DOHH2 (cell line): ENCODE measurements around the gene GXYLT2.
A peak's percentile ranks its signal among the peaks of the same experiment; 100 is the strongest.

ENCODE experiments used
- H3F3A ChIP-seq: fragments of 200-600 bp; sonication (generic), shearing (Covaris generic); 2 replicates; pipeline ENCODE4 v1.6.0; 2016; ENCODE audit warnings: antibody characterized with exemption, mild to moderate bottlenecking; ENCODE audit not compliant: control insufficient read depth, insufficient read depth
- H3K27ac ChIP-seq: fragments of 200-600 bp; sonication (generic); 2 replicates; pipeline ENCODE4 v1.5.1; 2014; ENCODE audit warnings: low read depth, mild to moderate bottlenecking, low read length, moderate library complexity
- H3K27me3 ChIP-seq: fragments of 200-600 bp; sonication (generic); 2 replicates; pipeline ENCODE4 v1.6.1; 2014; ENCODE audit warnings: mild to moderate bottlenecking, low read length, mixed read lengths; ENCODE audit not compliant: control insufficient read depth
- H3K36me3 ChIP-seq: fragments of 200-600 bp; sonication (generic); 2 replicates; pipeline ENCODE4 v1.6.1; 2014; ENCODE audit warnings: mild to moderate bottlenecking, low read length, moderate library complexity, mixed read lengths; ENCODE audit not compliant: control insufficient read depth
- H3K4me1 ChIP-seq: fragments of 200-600 bp; sonication (generic); 2 replicates; pipeline ENCODE4 v1.6.1; 2014; ENCODE audit warnings: mild to moderate bottlenecking, low read length, mixed read lengths; ENCODE audit not compliant: control insufficient read depth
- H3K4me2 ChIP-seq: fragments of 200-600 bp; sonication (generic); 2 replicates; pipeline ENCODE4 v1.6.0; 2014; ENCODE audit warnings: mild to moderate bottlenecking, low read length, moderate library complexity
- H3K4me3 ChIP-seq: fragments of 200-600 bp; sonication (generic); 2 replicates; pipeline ENCODE4 v1.5.1; 2014; ENCODE audit warnings: mild to moderate bottlenecking, low read length, mixed read lengths
- H3K79me2 ChIP-seq: fragments of 200-600 bp; sonication (generic); 2 replicates; pipeline ENCODE4 v1.6.1; 2014; ENCODE audit warnings: mild to moderate bottlenecking, low read length, mixed read lengths; ENCODE audit not compliant: control insufficient read depth
- H3K9me2 ChIP-seq: fragments of 200-600 bp; sonication (generic); replicated peaks from 2 replicates; pipeline ENCODE4 v1.6.1; 2014; ENCODE audit warnings: mild to moderate bottlenecking, low read length, mixed read lengths; ENCODE audit not compliant: control insufficient read depth
- H3K9me3 ChIP-seq: fragments of 200-600 bp; sonication (generic); 2 replicates; pipeline ENCODE4 v1.6.1; 2014; ENCODE audit warnings: antibody characterized with exemption, low read length, mixed read lengths; ENCODE audit not compliant: control insufficient read depth, insufficient read depth
- H4K20me1 ChIP-seq: fragments of 200-600 bp; sonication (generic); 2 replicates; pipeline ENCODE4 v1.6.0; 2014; ENCODE audit warnings: low read depth, mild to moderate bottlenecking, antibody characterized with exemption, low read length, moderate library complexity; ENCODE audit not compliant: control insufficient read depth, insufficient read depth
- EZH2phosphoT487 ChIP-seq: fragments of 200-600 bp; sonication (generic); IDR thresholded peaks from 2 replicates; pipeline ENCODE4 v1.6.1; 2017; ENCODE audit warnings: borderline replicate concordance, mild to moderate bottlenecking, antibody characterized with exemption, low read length, moderate library complexity, mixed read lengths
- TF ChIP-seq, protein P1 (sequence below): fragments of 200-600 bp; sonication (generic); IDR thresholded peaks from one replicate; pipeline ENCODE4 v1.5.1; 2014; ENCODE audit warnings: antibody characterized with exemption, mild to moderate bottlenecking, low read depth, low read length; ENCODE audit not compliant: poor library complexity, severe bottlenecking

Gene GXYLT2

DNA sequence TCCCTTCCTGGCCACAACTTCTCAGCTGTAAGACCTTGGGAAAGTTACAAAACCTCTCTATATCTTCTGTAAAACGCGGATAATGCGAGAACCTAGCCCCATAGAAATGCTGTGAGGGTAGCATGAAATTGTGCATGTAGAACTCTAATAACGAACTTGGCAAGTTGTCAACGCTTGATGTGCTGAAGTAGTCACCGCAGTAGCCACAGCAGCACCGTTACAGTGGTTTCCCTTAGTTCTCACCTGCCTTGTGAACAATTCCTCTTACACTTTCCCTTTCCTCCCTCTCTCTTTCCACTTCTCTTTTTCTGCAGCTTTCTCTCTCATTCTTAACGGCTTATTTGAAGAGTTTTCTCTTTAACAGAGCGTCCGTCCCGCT is 39.2 kb upstream of the GXYLT2 start:
- Histone ChIP-seq H3K27ac (peak overlapping the region; percentile 47), H3K9me3 (no peaks in the 10 kb centered on the region), H3K9me2 (no peaks in the 10 kb centered on the region), H3K4me3 (peak overlapping the region; percentile 85), H3F3A (0 out of 2 replicates have a peak, but pooled peaks cover 3% of the 10 kb centered on the region), H3K79me2 (peaks cover 45% of the 10 kb centered on the region), H3K27me3 (no peaks in the 10 kb centered on the region), H3K4me1 (peaks cover 41% of the 10 kb centered on the region), H4K20me1 (peaks cover 5% of the 10 kb centered on the region; the same call in 1 of the 2 replicates), H3K36me3 (peaks cover 6% of the 10 kb centered on the region; the same call in 1 of the 2 replicates), H3K4me2 (peak overlapping the region; percentile 83)
- TF ChIP-seq, protein P1, sequence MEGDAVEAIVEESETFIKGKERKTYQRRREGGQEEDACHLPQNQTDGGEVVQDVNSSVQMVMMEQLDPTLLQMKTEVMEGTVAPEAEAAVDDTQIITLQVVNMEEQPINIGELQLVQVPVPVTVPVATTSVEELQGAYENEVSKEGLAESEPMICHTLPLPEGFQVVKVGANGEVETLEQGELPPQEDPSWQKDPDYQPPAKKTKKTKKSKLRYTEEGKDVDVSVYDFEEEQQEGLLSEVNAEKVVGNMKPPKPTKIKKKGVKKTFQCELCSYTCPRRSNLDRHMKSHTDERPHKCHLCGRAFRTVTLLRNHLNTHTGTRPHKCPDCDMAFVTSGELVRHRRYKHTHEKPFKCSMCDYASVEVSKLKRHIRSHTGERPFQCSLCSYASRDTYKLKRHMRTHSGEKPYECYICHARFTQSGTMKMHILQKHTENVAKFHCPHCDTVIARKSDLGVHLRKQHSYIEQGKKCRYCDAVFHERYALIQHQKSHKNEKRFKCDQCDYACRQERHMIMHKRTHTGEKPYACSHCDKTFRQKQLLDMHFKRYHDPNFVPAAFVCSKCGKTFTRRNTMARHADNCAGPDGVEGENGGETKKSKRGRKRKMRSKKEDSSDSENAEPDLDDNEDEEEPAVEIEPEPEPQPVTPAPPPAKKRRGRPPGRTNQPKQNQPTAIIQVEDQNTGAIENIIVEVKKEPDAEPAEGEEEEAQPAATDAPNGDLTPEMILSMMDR: no peak
- no peak for TF ChIP-seq EZH2phosphoT487

DNA sequence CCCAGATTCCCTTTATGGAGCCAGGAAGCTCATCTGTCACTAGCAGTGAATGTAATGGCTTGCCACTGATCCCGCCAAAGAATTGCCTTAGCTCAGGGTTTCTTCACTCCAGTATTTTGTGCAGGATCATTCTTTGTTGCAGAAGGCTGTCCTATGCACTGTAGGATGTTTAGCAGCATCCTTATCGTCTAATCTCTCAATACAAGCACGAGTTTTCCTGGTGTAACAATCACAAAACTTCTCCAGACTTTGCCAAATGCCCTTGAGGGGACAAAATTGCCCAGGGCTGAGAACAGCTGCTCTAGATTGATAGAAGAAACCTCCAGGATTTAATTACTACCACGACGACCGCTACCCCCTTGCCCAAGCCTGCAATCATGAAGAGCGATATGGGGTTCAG is 32.8 kb upstream of the GXYLT2 start:
- no peak overlapping the region for H3K4me3 ChIP-seq
- H3K27ac ChIP-seq: no peak overlapping the region
- H3K4me1 ChIP-seq: no peaks in the 10 kb centered on the region
- 0 out of 2 replicates have a peak, but pooled peaks cover 3% of the 10 kb centered on the region for H3F3A ChIP-seq
- H3K9me3 ChIP-seq: no peaks in the 10 kb centered on the region
- TF ChIP-seq EZH2phosphoT487: no peak
- TF ChIP-seq, protein P1: no peak
- H3K9me2 ChIP-seq: no peaks in the 10 kb centered on the region
- no peaks in the 10 kb centered on the region for H3K36me3 ChIP-seq
- no peaks in the 10 kb centered on the region for H4K20me1 ChIP-seq
- H3K27me3 ChIP-seq: peaks cover 10% of the 10 kb centered on the region
- H3K79me2 ChIP-seq: no peaks in the 10 kb centered on the region
- no peak overlapping the region for H3K4me2 ChIP-seq

DNA sequence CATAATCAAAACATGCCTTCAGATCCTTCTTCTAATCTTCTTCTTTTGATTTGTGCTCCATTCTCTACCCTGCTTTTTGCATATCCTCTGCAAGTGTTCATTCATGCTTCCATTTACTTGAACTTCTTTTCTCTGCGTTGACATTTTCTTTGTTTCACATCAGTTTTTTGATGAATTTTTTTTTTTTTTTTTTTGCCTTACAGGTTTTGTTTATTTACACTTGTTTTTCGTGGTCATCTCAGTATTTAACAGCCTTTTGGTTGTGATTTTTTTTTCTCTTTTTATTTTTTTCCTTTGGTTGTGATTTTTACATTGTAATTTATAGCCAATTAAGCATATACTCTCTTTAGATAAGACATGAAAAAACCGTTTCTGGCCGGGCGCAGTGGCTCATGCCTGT is 27.8 kb upstream of the GXYLT2 start:
- TF ChIP-seq EZH2phosphoT487: no peak
- TF ChIP-seq, protein P1: no peak
- H3K9me3 ChIP-seq: no peaks in the 10 kb centered on the region
- H3K27ac ChIP-seq: no peak overlapping the region
- no peaks in the 10 kb centered on the region for H3F3A ChIP-seq
- H4K20me1 ChIP-seq: no peaks in the 10 kb centered on the region
- no peaks in the 10 kb centered on the region for H3K4me1 ChIP-seq
- peaks cover 6% of the 10 kb centered on the region for H3K27me3 ChIP-seq
- H3K36me3 ChIP-seq: no peaks in the 10 kb centered on the region
- no peaks in the 10 kb centered on the region for H3K9me2 ChIP-seq
- H3K79me2 ChIP-seq: no peaks in the 10 kb centered on the region
- H3K4me2 ChIP-seq: no peak overlapping the region
- H3K4me3 ChIP-seq: no peak overlapping the region
